HFFc6 (cell line): Measurements from ENCODE around the gene TMEM273. TPM values are rescaled to one million over a fixed set of nuclear protein-coding genes. Genes with fewer than 3 reads are reported as not detected.

ENCODE experiments used
- DNase-seq: peaks from one replicate; pipeline ENCODE4 v3.0.0-alpha.2; 2018
- H3K27ac Mint-ChIP-seq: 2 replicates; pipeline ENCODE4 v1.8.0; 2020; ENCODE audit warnings: mild to moderate bottlenecking, mixed read lengths
- H3K27me3 Mint-ChIP-seq: 2 replicates; pipeline ENCODE4 v1.8.0; 2021; ENCODE audit warnings: mild to moderate bottlenecking, moderate library complexity, mixed read lengths; ENCODE audit not compliant: insufficient read depth
- H3K36me3 Mint-ChIP-seq: 2 replicates; pipeline ENCODE4 v1.8.0; 2021; ENCODE audit warnings: low read depth, mixed read lengths
- H3K4me1 Mint-ChIP-seq: 2 replicates; pipeline ENCODE4 v1.8.0; 2020; ENCODE audit warnings: low read depth, mixed read lengths
- H3K4me3 Mint-ChIP-seq: 2 replicates; pipeline ENCODE4 v1.8.0; 2020; ENCODE audit warnings: mild to moderate bottlenecking, moderate library complexity, mixed read lengths
- H3K9me3 Mint-ChIP-seq: 2 replicates; pipeline ENCODE4 v1.8.0; 2020; ENCODE audit warnings: mild to moderate bottlenecking, mixed read lengths
- CTCF ChIP-seq: fragments of 200-600 bp; sonication (generic); IDR thresholded peaks from 2 replicates; pipeline ENCODE4 v1.5.0; 2021; ENCODE audit warnings: antibody characterized with exemption, mild to moderate bottlenecking
- total RNA-seq, 6 experiments: library from RNA; stranded (reverse); fragmentation: NEBNext Ultra II Directional; extraction: Animal tissue kit (Norgen Biotek cat#: 25700); gene quantifications; 2 replicates in 1 of 6; 3 replicates in 5 of 6; pipeline ENCODE4 v1.2.3, GENCODE V29; 2021

TMEM273 gene
- total RNA-seq, 6 experiments from 2014 or later: not detected

DNA sequence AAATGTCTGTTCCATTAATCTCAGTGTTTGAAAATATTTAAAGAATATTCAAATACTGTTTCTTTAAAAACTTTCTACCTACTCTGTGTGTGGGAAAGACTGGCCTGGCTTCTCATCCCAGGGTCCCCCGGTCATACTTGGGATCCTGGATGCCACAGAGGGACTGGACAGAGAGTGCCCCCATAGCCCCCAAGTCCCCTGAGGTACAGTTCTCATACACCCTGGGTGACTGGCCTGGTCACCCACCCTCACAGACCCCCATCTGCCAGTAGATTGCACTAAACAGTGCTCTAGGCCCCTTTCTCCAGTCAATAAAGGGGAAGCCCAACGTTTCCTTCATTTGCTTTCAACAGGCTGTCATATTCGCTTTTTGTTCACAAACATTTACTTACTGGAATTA is 3.0 kb downstream of the TMEM273 start:
- Mint-ChIP-seq H3K9me3 (no peaks in the 10 kb centered on the region), H3K4me3 (no peak overlapping the region), H3K4me1 (no peaks in the 10 kb centered on the region), H3K27ac (no peak overlapping the region), H3K27me3 (peaks cover 37% of the 10 kb centered on the region), H3K36me3 (no peaks in the 10 kb centered on the region)
- no peak for TF ChIP-seq CTCF
- DNase-seq: no peak

- DNase-seq: no peak
- peaks cover 34% of the 10 kb centered on the region for H3K27me3 Mint-ChIP-seq
- H3K4me1 Mint-ChIP-seq: no peaks in the 10 kb centered on the region
- H3K9me3 Mint-ChIP-seq: no peaks in the 10 kb centered on the region
- TF ChIP-seq CTCF: 0 out of 2 replicates have a peak, but pooled peaks have one; percentile 18
- H3K36me3 Mint-ChIP-seq: no peaks in the 10 kb centered on the region
- H3K4me3 Mint-ChIP-seq: no peak overlapping the region
- no peak overlapping the region for H3K27ac Mint-ChIP-seq
These were observed 3.5 kb downstream of the TMEM273 start for GRCh38 chr10:49184642-49185111.

DNA sequence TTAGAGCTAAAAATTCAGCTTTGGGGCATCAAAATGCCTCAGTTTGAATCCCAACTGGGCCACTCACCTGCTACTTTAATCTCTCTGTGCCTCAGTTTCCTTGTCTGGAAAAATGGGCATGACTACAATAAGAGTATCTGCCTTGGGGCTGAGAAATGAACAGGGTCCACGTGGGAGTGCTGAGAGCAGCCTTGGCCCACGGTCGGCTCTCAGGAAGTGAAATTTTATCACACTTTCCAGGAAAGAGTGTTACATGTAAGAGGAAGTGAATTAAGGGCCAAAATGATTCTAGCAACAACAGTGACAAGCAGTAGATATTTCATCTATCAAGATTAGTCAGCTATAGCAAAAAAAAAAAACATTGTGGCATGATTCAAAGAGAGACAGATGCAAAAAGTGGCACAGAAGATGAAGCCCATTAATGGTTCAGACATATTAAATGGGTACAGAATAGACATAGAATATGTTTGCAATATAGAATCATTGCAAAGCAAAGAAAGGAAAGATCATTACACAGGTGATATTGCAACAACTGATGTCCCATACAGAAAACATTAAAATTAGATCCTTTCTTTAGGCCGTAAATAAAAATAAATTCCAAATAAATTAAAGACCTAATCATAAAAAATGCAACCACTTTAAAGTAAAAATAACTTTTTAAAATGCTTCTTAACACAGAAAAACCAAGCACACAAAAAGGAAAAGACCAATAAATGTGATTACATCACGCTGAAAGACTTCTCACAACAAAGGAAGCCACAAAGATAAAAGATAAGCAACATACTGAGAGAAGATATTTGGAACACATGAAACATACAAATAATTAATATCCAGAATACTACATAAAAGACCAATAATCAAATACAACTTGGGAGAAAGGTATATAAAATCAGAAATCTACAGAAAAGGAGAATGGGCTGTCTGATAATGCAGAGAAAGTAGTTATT is 4.3 kb downstream of the TMEM273 start:
- no peak overlapping the region for H3K27ac Mint-ChIP-seq
- DNase-seq: no peak
- peaks cover 26% of the 10 kb centered on the region for H3K27me3 Mint-ChIP-seq
- H3K9me3 Mint-ChIP-seq: no peaks in the 10 kb centered on the region
- no peak for TF ChIP-seq CTCF
- H3K4me1 Mint-ChIP-seq: no peaks in the 10 kb centered on the region
- H3K4me3 Mint-ChIP-seq: no peak overlapping the region
- no peaks in the 10 kb centered on the region for H3K36me3 Mint-ChIP-seq

DNA sequence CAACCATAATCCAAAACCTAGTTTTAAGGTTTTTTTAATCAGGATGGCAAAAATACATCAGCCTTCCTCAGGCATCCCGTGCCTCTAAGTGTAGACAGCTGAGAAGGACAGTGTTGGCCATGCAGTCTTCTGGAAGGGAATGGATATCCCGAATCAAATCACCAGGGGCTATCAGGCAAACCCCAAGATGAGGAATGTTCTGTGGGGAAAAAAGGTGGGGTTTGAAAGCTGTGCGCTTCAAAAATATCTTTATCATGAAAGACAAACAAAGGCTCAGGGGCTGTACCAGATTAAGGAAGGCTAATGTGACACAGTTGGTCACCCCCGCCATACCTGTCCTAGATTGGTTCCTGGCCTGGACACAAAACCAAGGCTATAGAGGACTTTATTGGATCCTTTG is 5.4 kb downstream of the TMEM273 start:
- H3K4me1 Mint-ChIP-seq: peaks cover 7% of the 10 kb centered on the region
- DNase-seq: no peak
- H3K36me3 Mint-ChIP-seq: no peaks in the 10 kb centered on the region

GRCh38 chr10:49180444-49180860 is 7.7 kb downstream of the TMEM273 start:
- no peaks in the 10 kb centered on the region for H3K36me3 Mint-ChIP-seq
- no peak for DNase-seq
- peaks cover 25% of the 10 kb centered on the region for H3K4me1 Mint-ChIP-seq
- TF ChIP-seq CTCF: no peak
- H3K27ac Mint-ChIP-seq: no peak overlapping the region
- no peaks in the 10 kb centered on the region for H3K9me3 Mint-ChIP-seq
- H3K4me3 Mint-ChIP-seq: no peak overlapping the region
- peaks cover 9% of the 10 kb centered on the region for H3K27me3 Mint-ChIP-seq

More for the DNA sequence above, 5.4 kb downstream of the TMEM273 start:
- no peak overlapping the region for H3K4me3 Mint-ChIP-seq
- TF ChIP-seq CTCF: no peak
- H3K27me3 Mint-ChIP-seq: peaks cover 15% of the 10 kb centered on the region
- no peak overlapping the region for H3K27ac Mint-ChIP-seq
- no peaks in the 10 kb centered on the region for H3K9me3 Mint-ChIP-seq
